H1 (cell line): ENCODE measurements around the gene RLBP1. TPM values are rescaled to one million over a fixed set of nuclear protein-coding genes. Genes with fewer than 3 reads are reported as not detected.

Experiments
- ASH2L ChIP-seq: fragments of 200-600, 300-600 bp; sonication (generic); IDR thresholded peaks from one replicate; pipeline ENCODE4 v1.7.1; 2017; ENCODE audit warnings: low read length
- CBX8 ChIP-seq: fragments of 300-800, 300-1000 bp; sonication (generic); IDR thresholded peaks from 2 replicates; pipeline ENCODE4 v1.7.1; 2016; ENCODE audit warnings: low read depth, low read length, borderline replicate concordance
- FOSL1 ChIP-seq: IDR thresholded peaks from 2 replicates; pipeline ENCODE4 v1.6.1; 2011; ENCODE audit warnings: mild to moderate bottlenecking, low read depth, low read length, moderate library complexity; ENCODE audit not compliant: insufficient read depth
- JUND ChIP-seq: IDR thresholded peaks from 2 replicates; pipeline ENCODE4 v1.6.1; 2011; ENCODE audit warnings: mild to moderate bottlenecking, improper control_type of control experiment, low read length
- POLR2AphosphoS5 ChIP-seq: IDR thresholded peaks from 2 replicates; pipeline ENCODE4 v1.6.1; 2011; ENCODE audit warnings: low read depth, low read length
- RAD21 ChIP-seq, 2 experiments: IDR thresholded peaks in 1 of 2; conservative IDR thresholded peaks in 1 of 2; 2 replicates each; pipeline ENCODE4 v1.6.1; 2011; ENCODE audit warnings: low read depth in 2 of 2, low read length in 2 of 2, improper control_type of control experiment in 1 of 2, inconsistent platforms in 1 of 2, mild to moderate bottlenecking in 1 of 2, moderate library complexity in 1 of 2
- RXRA ChIP-seq: IDR thresholded peaks from 2 replicates; pipeline ENCODE4 v1.6.1; 2011; ENCODE audit warnings: low read depth, mild to moderate bottlenecking, low read length, moderate library complexity; ENCODE audit not compliant: insufficient read depth
- SIN3A ChIP-seq, 2 experiments: IDR thresholded peaks in 1 of 2; conservative IDR thresholded peaks in 1 of 2; 2 replicates each; pipeline ENCODE4 v1.6.1; 2011 to 2012; ENCODE audit warnings: low read length in 2 of 2, improper control_type of control experiment in 1 of 2, low read depth in 1 of 2, mild to moderate bottlenecking in 1 of 2
- SRF ChIP-seq: IDR thresholded peaks from 2 replicates; pipeline ENCODE4 v1.6.1; 2011; ENCODE audit warnings: mild to moderate bottlenecking, low read depth, low read length, moderate library complexity
- polyA plus RNA-seq, 7 experiments: library from polyadenylated mRNA; depleted of rRNA in 3 of 7; stranded (reverse) in 5 of 7; unstranded in 2 of 7; fragments of >200 nt in 5 of 7; fragments of 200-250 nt in 2 of 7; gene quantifications; 1 replicate in 5 of 7; 2 replicates in 1 of 7; 4 replicates in 1 of 7; pipeline versions ENCODE4 v1.2.1 to v1.2.3, GENCODE V29; 2011 to 2013; ENCODE audit warnings: missing spikeins in 2 of 7, mixed read lengths in 2 of 7
- total RNA-seq: library from RNA; stranded (reverse); fragmentation: NEBNext Ultra II Directional; extraction: Animal tissue kit (Norgen Biotek cat#: 25700); gene quantifications from 2 replicates; pipeline ENCODE4 v1.2.1, GENCODE V29; 2021

RLBP1 gene
- total and polyA plus RNA-seq, 2 of the 8 experiments (the other 6 are each of a cell fraction or from before 2014, with no cell fraction given), result 0.05 TPM; not detected in 1

DNA sequence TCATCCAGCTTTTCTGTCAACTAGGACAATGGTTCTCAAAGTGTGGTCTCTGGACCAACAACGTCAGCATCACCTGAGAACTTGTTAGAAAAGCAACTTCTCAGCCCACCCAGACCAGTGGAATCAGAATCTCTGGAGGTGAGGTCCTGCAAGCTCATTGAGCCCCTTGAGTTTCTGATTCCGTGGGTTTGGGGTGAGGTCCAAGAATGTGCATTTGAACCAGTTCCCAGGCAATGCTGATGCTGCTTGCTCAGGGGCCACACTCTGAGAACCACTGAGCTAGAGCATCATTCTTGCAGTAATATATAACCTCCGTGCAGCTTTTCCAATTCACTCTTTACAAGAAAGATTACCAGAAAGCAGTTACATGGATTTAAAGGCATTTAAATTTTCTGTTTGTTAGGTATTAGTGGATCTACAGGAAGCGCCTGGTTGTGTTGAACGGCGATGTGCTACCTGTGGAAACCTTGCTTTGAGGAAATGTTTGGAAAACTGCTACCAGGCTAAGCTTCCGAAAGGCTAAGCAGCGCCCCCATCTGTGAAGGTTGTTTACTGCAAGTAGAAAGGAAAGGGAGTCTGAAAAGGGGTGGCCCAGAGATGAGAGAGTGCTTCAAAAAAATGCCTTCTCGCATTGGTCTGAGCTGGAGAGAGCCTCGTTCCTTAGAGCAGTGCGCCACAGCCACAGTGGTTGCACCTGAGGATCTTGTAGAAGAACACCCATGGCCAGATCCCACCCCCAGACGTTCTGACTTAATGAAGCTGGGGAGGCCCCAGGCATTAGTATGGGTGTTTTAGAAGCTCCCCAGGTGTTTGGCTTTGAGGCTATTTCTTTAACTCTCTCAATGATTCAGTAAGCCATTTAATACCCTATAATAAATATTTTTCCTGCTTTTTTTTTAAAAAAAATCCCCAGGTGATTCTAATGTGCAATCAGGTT is 50.0 kb downstream of the RLBP1 start (continued):
- TF ChIP-seq JUND (no peak), RXRA (no peak), ASH2L (peak; percentile 23), FOSL1 (no peak), RAD21 (IDR thresholded peaks at IDR 0.05 in 1 of 2, conservative IDR thresholded peaks at IDR 0.05 in 1 of 2; ENCODE audit: low read depth in 2 of 2, low read length in 2 of 2) (peak; percentile 79 to 87), POLR2AphosphoS5 (no peak), SIN3A (conservative IDR thresholded peaks at IDR 0.05 in 1 of 2, IDR thresholded peaks at IDR 0.05 in 1 of 2; ENCODE audit: low read depth in 1 of 2, low read length in 2 of 2) (no peak), CBX8 (no peak), SRF (no peak)
